SK-N-SH (cell line): ENCODE data around the gene WNT4. TPM values are rescaled to one million over a fixed set of nuclear protein-coding genes. Genes with fewer than 3 reads are reported as not detected.
A peak's percentile ranks its signal among the peaks of the same experiment; 100 is the strongest.

ENCODE experiments used
- CTCF ChIA-PET: fragments of 300-600, 350-600 bp; formaldehyde crosslinking; extraction: SDS; loops from one replicate; lab custom pipeline; 2021; lab: Yijun Ruan, JAX
- POLR2A ChIA-PET: fragments of 350-600 bp; sonication (Branson Sonifier 250); formaldehyde crosslinking; extraction: SDS; loops from one replicate; lab custom pipeline; 2020; ENCODE audit warnings: antibody characterized with exemption, inconsistent platforms; lab: Yijun Ruan, JAX
- DNase-seq: peaks from one replicate; pipeline ENCODE4 v3.0.0; 2012
- H2AFZ ChIP-seq: fragments of 200-600 bp; sonication (generic); 2 replicates; pipeline ENCODE4 v1.8.1; 2016; ENCODE audit warnings: antibody characterized with exemption, mild to moderate bottlenecking, low read depth
- H3F3A ChIP-seq: fragments of 200-600 bp; sonication (generic); replicated peaks from 2 replicates; pipeline ENCODE3; 2016; ENCODE audit warnings: antibody characterized with exemption, mild to moderate bottlenecking; ENCODE audit not compliant: insufficient read depth
- H3K27ac ChIP-seq, 2 experiments: fragments of 200-500 bp in 1 of 2; fragments of 200-600 bp in 1 of 2; sonication (Bioruptor generic) in 1 of 2; sonication (generic), shearing (Covaris generic) in 1 of 2; 2 replicates each; pipeline versions ENCODE4 v1.5.1 to v1.6.1; 2014 to 2016; ENCODE audit warnings: low read depth in 2 of 2, inconsistent platforms in 1 of 2, low read length in 1 of 2, mild to moderate bottlenecking in 1 of 2, mixed read lengths in 1 of 2
- H3K27me3 ChIP-seq: fragments of 200-600 bp; sonication (generic), shearing (Covaris generic); 2 replicates; pipeline ENCODE4 v1.6.1; 2016; ENCODE audit warnings: mixed run types; ENCODE audit not compliant: insufficient read depth
- H3K36me3 ChIP-seq, 2 experiments: fragments of 200-500 bp in 1 of 2; fragments of 200-600 bp in 1 of 2; sonication (Bioruptor generic) in 1 of 2; sonication (generic) in 1 of 2; replicated peaks in 1 of 2; 2 replicates each; pipeline versions ENCODE3 to v1.5.1; 2014 to 2016; ENCODE audit warnings: low read length in 1 of 2, mild to moderate bottlenecking in 1 of 2; ENCODE audit not compliant: insufficient read depth in 2 of 2, control insufficient read depth in 1 of 2
- H3K4me1 ChIP-seq, 2 experiments: fragments of 200-500 bp in 1 of 2; fragments of 200-600 bp in 1 of 2; sonication (Bioruptor generic) in 1 of 2; sonication (generic), shearing (Covaris generic) in 1 of 2; 2 replicates each; pipeline versions ENCODE4 v1.5.1 to v1.6.1; 2014 to 2016; ENCODE audit warnings: low read depth in 1 of 2, low read length in 1 of 2, mixed run types in 1 of 2; ENCODE audit not compliant: insufficient read depth in 2 of 2, control insufficient read depth in 1 of 2
- H3K4me2 ChIP-seq: fragments of 200-600 bp; sonication (generic), shearing (Covaris generic); 2 replicates; pipeline ENCODE4 v1.6.1; 2017; ENCODE audit warnings: mixed run types
- H3K4me3 ChIP-seq, 2 experiments: fragments of 200-500 bp in 1 of 2; fragments of 200-600 bp in 1 of 2; sonication (Bioruptor generic) in 1 of 2; sonication (generic), shearing (Covaris generic) in 1 of 2; 2 replicates each; pipeline versions ENCODE4 v1.5.1 to v1.8.1; 2014 to 2016; ENCODE audit warnings: low read depth in 2 of 2, inconsistent platforms in 1 of 2, low read length in 1 of 2, mild to moderate bottlenecking in 1 of 2, mixed read lengths in 1 of 2, moderate library complexity in 1 of 2
- H3K79me2 ChIP-seq: fragments of 200-600 bp; sonication (generic); 2 replicates; pipeline ENCODE4 v1.8.1; 2017; ENCODE audit warnings: mild to moderate bottlenecking; ENCODE audit not compliant: insufficient read depth
- H3K9ac ChIP-seq: fragments of 200-600 bp; sonication (generic); 2 replicates; pipeline ENCODE4 v1.6.1; 2017; ENCODE audit warnings: mixed run types
- H3K9me2 ChIP-seq: fragments of 200-600 bp; sonication (generic); 2 replicates; pipeline ENCODE4 v1.6.1; 2017; ENCODE audit warnings: mixed run types
- H3K9me3 ChIP-seq: fragments of 200-600 bp; sonication (generic); 2 replicates; pipeline ENCODE4 v1.6.1; 2017; ENCODE audit warnings: mixed run types, mild to moderate bottlenecking, moderate library complexity
- H4K20me1 ChIP-seq: fragments of 200-600 bp; sonication (generic); 2 replicates; pipeline ENCODE4 v1.6.1; 2017; ENCODE audit warnings: mild to moderate bottlenecking, mixed run types; ENCODE audit not compliant: insufficient read depth
- CHD2 ChIP-seq: fragments of 150-350 bp; IDR thresholded peaks from 2 replicates; pipeline ENCODE4 v1.6.1; 2018; ENCODE audit warnings: low read length; ENCODE audit not compliant: partially characterized antibody
- CTCF ChIP-seq: fragments of 200-600 bp; sonication (generic); IDR thresholded peaks from 2 replicates; pipeline ENCODE4 v1.6.1; 2017; ENCODE audit warnings: antibody characterized with exemption, mild to moderate bottlenecking, moderate library complexity
- EZH2phosphoT487 ChIP-seq: fragments of 200-600 bp; sonication (generic); IDR thresholded peaks from 2 replicates; pipeline ENCODE4 v1.6.1; 2017; ENCODE audit warnings: low read depth, mixed run types, mild to moderate bottlenecking, antibody characterized with exemption, moderate library complexity, borderline replicate concordance
- FOXJ3 ChIP-seq: sonication (generic); formaldehyde crosslinking; IDR thresholded peaks from 2 replicates; pipeline ENCODE4 v1.5.1; 2020; ENCODE audit warnings: mild to moderate bottlenecking, missing genetic modification reagents
- FOXM1 ChIP-seq: IDR thresholded peaks from 2 replicates; pipeline ENCODE4 v1.4.0; 2012; ENCODE audit warnings: low read depth, mild to moderate bottlenecking
- IRF3 ChIP-seq: fragments of 150-350 bp; IDR thresholded peaks from 2 replicates; pipeline ENCODE4 v1.6.1; 2016; ENCODE audit warnings: mild to moderate bottlenecking, low read depth, low read length
- MXI1 ChIP-seq: IDR thresholded peaks from 2 replicates; pipeline ENCODE4 v1.6.1; 2012; ENCODE audit warnings: mild to moderate bottlenecking, low read depth, low read length, improper control_type of control experiment
- NFIC ChIP-seq: IDR thresholded peaks from 2 replicates; pipeline ENCODE4 v1.4.0; 2012; ENCODE audit warnings: borderline replicate concordance
- POLR2AphosphoS5 ChIP-seq: IDR thresholded peaks from 2 replicates; pipeline ENCODE4 v1.6.1; 2012; ENCODE audit warnings: low read depth, low read length
- RCOR1 ChIP-seq: fragments of 150-350 bp; IDR thresholded peaks from 2 replicates; pipeline ENCODE4 v1.6.1; 2017; ENCODE audit warnings: antibody characterized with exemption, low read length
- REST ChIP-seq: IDR thresholded peaks from 2 replicates; pipeline ENCODE4 v1.6.1; 2012; ENCODE audit warnings: mild to moderate bottlenecking, low read depth, low read length, moderate library complexity
- RFX5 ChIP-seq: IDR thresholded peaks from 2 replicates; pipeline ENCODE4 v1.6.1; 2012; ENCODE audit warnings: mild to moderate bottlenecking, improper control_type of control experiment, low read length
- RXRA ChIP-seq: IDR thresholded peaks from 2 replicates; pipeline ENCODE4 v1.4.0; 2012; ENCODE audit warnings: low read depth, mild to moderate bottlenecking, borderline replicate concordance
- SIN3A ChIP-seq: IDR thresholded peaks from 2 replicates; pipeline ENCODE4 v1.6.1; 2012; ENCODE audit warnings: low read depth, mild to moderate bottlenecking, low read length, moderate library complexity, borderline replicate concordance
- TEAD4 ChIP-seq: IDR thresholded peaks from 2 replicates; pipeline ENCODE4 v1.4.0; 2012; ENCODE audit warnings: mild to moderate bottlenecking, borderline replicate concordance; ENCODE audit not compliant: insufficient read depth
- WGBS: methylation state at CpG from one replicate; pipeline ENCODE4 v1.1.6; 2017; ENCODE audit warnings: low lambda C conversion rate; 5-methylcytosine and 5-hydroxymethylcytosine counted together
- polyA plus RNA-seq, 3 experiments: library from polyadenylated mRNA; depleted of rRNA; stranded (reverse); fragments of >200 nt; gene quantifications; 2 replicates each; pipeline ENCODE4 v1.2.3, GENCODE V29; 2012

WNT4 gene
- 0.03 and 0.08 TPM in 2 replicates for polyA plus RNA-seq (2012; rRNA removed)
- 0.01 and 0.05 TPM in 2 replicates for polyA plus RNA-seq (2012; cell fraction: cytosol; rRNA removed)
- polyA plus RNA-seq (2012; cell fraction: nucleus; rRNA removed) = 0.02 and 0.23 TPM in 2 replicates

- CTCF ChIA-PET = interaction anchor here (0.6 to 2.5 kb wide), 20 partner anchors 8 to 808 kb away, joined by 3 to 14 read pairs (median 4); no protein-coding TSS in a partner anchor
- H3K9ac ChIP-seq = no peak within 1 kb of the TSS
- H2AFZ ChIP-seq = no peak within 1 kb of the TSS
- TF ChIP-seq RFX5 = no peak
- no peak for TF ChIP-seq EZH2phosphoT487
- TF ChIP-seq IRF3 = no peak
- no peak for TF ChIP-seq POLR2AphosphoS5
- no peak for TF ChIP-seq TEAD4
- no peak for TF ChIP-seq RCOR1
- TF ChIP-seq CTCF = no peak
- no peak for TF ChIP-seq SIN3A
- no peak for TF ChIP-seq NFIC
- TF ChIP-seq MXI1 = no peak
- no peak for TF ChIP-seq RXRA
- no peak for TF ChIP-seq REST
- TF ChIP-seq FOXM1 = no peak
- TF ChIP-seq CHD2 = no peak
- TF ChIP-seq FOXJ3 = no peak
- H3F3A ChIP-seq = no peaks in the 10 kb centered on the region
- peak within 1 kb of the TSS; percentile 87 for H3K4me2 ChIP-seq
- peaks cover 27% of the 10 kb centered on the region for H4K20me1 ChIP-seq
- H3K4me1 ChIP-seq = peaks cover 0 to 21% of the 10 kb centered on the region in 2 experiments; a peak in 1 of 4 replicates
- H3K4me3 ChIP-seq = peak within 1 kb of the TSS; percentile 52 to 53
- H3K9me3 ChIP-seq = no peaks in the 10 kb centered on the region
- no peaks in the 10 kb centered on the region for H3K9me2 ChIP-seq
- POLR2A ChIA-PET = no interaction called here
- H3K79me2 ChIP-seq = no peaks in the 10 kb centered on the region
- no peaks in the 10 kb centered on the region for H3K36me3 ChIP-seq
- peaks cover 5% of the 10 kb centered on the region; the same call in 1 of the 2 replicates for H3K27me3 ChIP-seq
- H3K27ac ChIP-seq = no peak within 1 kb of the TSS
- DNase-seq = peak; percentile 92
- 14% methylated on average over 23 of the region's 106 CpGs for WGBS
Measured at GRCh38 chr1:22143065-22144033, at the start of gene WNT4. WNT4 (minus strand) TSS chr1:22143097; CDS start chr1:22142922, 175 bp downstream.
